ENCODE data around the gene ARHGAP21. TPM values are rescaled to one million over a fixed set of nuclear protein-coding genes. Genes with fewer than 3 reads are reported as not detected.

The ARHGAP21 gene
- polyA plus RNA-seq, 1 donor (not counting 4 experiments of a cell fraction or from before 2014, with no cell fraction given), result 78.5 TPM

DNA sequence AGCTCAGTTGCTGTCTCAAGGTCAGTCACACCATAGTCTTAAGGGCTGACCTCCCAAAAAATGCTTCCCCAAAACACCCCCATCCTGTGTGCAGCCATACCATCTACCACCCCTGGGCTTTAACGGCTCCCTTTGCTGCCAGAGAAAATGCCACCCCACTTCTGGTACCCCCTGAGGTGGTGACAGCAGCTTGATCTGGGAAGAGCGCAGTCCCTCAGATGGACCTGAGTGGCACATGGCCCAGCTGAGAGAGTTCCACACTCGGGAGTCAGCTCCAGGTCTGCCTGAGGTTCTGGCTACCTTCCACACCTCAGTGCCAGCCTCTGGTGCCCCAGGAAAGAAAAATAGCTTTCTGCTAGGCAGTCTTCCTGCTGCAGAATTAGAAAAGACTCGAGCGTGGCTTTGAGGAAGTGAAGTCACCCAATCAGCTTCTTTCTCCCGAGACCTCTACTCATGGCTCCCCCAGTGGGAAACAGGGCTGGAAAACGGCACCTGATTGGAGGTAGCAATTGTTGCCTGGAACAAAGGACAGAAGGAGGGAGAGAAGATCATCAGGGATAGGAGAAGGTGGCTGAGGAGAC, 151.7 kb downstream of the ARHGAP21 start:
- H3K27me3 ChIP-seq (ENCODE audit: control insufficient read depth, extremely low read depth, insufficient read depth, low read length), result peaks cover 3% of the 10 kb centered on the region
- no peak overlapping the region for H3K4me3 ChIP-seq (ENCODE audit: control insufficient read depth in 2 of 3, extremely low read depth in 1 of 3, insufficient read depth in 2 of 3, low read depth in 1 of 3, low read length in 3 of 3)
- dilution Hi-C loops (cut with MboI; ENCODE audit: extremely low pct_ligation_motif_present, low sequenced_read_pairs), result no loop called here

DNA sequence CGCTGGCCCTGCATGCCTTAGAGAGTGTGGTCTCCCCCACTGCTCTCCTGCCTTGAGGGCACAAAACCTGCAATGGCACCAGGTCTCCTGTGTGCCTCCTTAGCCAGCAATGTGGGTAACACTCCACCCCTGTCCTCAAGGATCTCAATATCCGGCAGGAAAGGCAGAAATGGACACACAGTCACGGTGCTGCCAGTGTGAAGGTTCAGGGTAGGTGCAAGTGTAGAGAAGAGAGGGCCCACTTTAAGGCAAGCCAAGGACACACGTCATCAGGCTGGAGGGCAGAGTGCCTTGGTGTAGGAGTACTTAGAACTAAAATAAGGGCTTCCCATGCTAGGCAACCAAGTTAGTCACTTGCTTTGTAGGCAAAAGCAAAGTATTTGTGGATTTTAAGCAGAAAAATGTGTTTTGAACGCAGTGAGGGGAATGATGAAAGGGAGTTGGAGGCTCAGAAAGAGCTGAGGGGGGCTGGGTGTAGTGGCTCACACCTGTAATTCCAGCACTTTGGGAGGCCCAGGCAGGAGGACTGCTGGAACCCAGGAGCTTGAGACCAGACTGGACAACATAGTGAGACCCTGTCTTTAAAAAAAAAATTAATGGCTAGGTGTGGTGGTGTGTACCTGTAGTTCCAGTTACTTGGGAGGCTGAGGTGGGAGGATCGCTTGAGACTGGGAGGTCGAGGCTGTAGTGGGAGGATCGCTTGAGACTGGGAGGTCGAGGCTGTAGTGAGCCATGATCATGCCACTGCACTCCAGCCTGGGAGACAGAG, 152.8 kb downstream of the ARHGAP21 start:
- Histone ChIP-seq H3K27me3 (ENCODE audit: control insufficient read depth, extremely low read depth, insufficient read depth, low read length) (peaks cover 3% of the 10 kb centered on the region), H3K27ac (ENCODE audit: control insufficient read depth, insufficient read depth, low read length) (no peak overlapping the region), H3K9ac (ENCODE audit: control insufficient read depth, extremely low read depth, insufficient read depth, low read length) (no peak overlapping the region), H3K79me2 (ENCODE audit: control insufficient read depth, insufficient read depth, low read length) (no peaks in the 10 kb centered on the region), H3K4me3 (ENCODE audit: control insufficient read depth in 2 of 3, extremely low read depth in 1 of 3, insufficient read depth in 2 of 3, low read depth in 1 of 3, low read length in 3 of 3) (no peak overlapping the region), H2AFZ (ENCODE audit: control insufficient read depth, low read length) (no peak overlapping the region), H3K4me2 (ENCODE audit: control insufficient read depth, extremely low read depth, insufficient read depth, low read depth, low read length) (no peak overlapping the region), H3K4me1 (ENCODE audit: control insufficient read depth, extremely low read depth, insufficient read depth, low read length) (no peaks in the 10 kb centered on the region), H4K20me1 (ENCODE audit: control insufficient read depth, extremely low read depth, insufficient read depth, low read length) (no peaks in the 10 kb centered on the region), H3K9me1 (ENCODE audit: control insufficient read depth, extremely low read depth, insufficient read depth, low read length) (no peaks in the 10 kb centered on the region), H3K36me3 (ENCODE audit: control insufficient read depth in 2 of 2, extremely low read depth in 1 of 2, insufficient read depth in 2 of 2, low read length in 2 of 2) (no peaks in the 10 kb centered on the region), H3K9me3 (ENCODE audit: control insufficient read depth, low read depth, low read length) (no peaks in the 10 kb centered on the region)
- TF ChIP-seq, protein P1, sequence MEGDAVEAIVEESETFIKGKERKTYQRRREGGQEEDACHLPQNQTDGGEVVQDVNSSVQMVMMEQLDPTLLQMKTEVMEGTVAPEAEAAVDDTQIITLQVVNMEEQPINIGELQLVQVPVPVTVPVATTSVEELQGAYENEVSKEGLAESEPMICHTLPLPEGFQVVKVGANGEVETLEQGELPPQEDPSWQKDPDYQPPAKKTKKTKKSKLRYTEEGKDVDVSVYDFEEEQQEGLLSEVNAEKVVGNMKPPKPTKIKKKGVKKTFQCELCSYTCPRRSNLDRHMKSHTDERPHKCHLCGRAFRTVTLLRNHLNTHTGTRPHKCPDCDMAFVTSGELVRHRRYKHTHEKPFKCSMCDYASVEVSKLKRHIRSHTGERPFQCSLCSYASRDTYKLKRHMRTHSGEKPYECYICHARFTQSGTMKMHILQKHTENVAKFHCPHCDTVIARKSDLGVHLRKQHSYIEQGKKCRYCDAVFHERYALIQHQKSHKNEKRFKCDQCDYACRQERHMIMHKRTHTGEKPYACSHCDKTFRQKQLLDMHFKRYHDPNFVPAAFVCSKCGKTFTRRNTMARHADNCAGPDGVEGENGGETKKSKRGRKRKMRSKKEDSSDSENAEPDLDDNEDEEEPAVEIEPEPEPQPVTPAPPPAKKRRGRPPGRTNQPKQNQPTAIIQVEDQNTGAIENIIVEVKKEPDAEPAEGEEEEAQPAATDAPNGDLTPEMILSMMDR (optimal IDR thresholded peaks at IDR 0.05 in 1 of 3, IDR thresholded peaks at IDR 0.05 in 1 of 3, conservative IDR thresholded peaks at IDR 0.05 in 1 of 3; ENCODE audit: extremely low read depth in 1 of 3, insufficient read depth in 2 of 3, low read length in 3 of 3), result no peak
- TF ChIP-seq EZH2 (IDR thresholded peaks at IDR 0.05; ENCODE audit: low read length), result no peak
- FAIRE-seq (no peak), DNase-seq (ENCODE audit: low read depth, low spot score) (no peak)
- dilution Hi-C loops (cut with MboI; ENCODE audit: extremely low pct_ligation_motif_present, low sequenced_read_pairs), result no loop called here

More for the DNA sequence above, 151.7 kb downstream of the ARHGAP21 start:
- Histone ChIP-seq H3K9me1 (ENCODE audit: control insufficient read depth, extremely low read depth, insufficient read depth, low read length) (no peaks in the 10 kb centered on the region), H3K4me2 (ENCODE audit: control insufficient read depth, extremely low read depth, insufficient read depth, low read depth, low read length) (no peak overlapping the region), H3K9me3 (ENCODE audit: control insufficient read depth, low read depth, low read length) (no peaks in the 10 kb centered on the region), H3K36me3 (ENCODE audit: control insufficient read depth in 2 of 2, extremely low read depth in 1 of 2, insufficient read depth in 2 of 2, low read length in 2 of 2) (no peaks in the 10 kb centered on the region), H3K9ac (ENCODE audit: control insufficient read depth, extremely low read depth, insufficient read depth, low read length) (no peak overlapping the region), H3K79me2 (ENCODE audit: control insufficient read depth, insufficient read depth, low read length) (no peaks in the 10 kb centered on the region), H2AFZ (ENCODE audit: control insufficient read depth, low read length) (no peak overlapping the region), H3K27ac (ENCODE audit: control insufficient read depth, insufficient read depth, low read length) (no peak overlapping the region), H4K20me1 (ENCODE audit: control insufficient read depth, extremely low read depth, insufficient read depth, low read length) (no peaks in the 10 kb centered on the region), H3K4me1 (ENCODE audit: control insufficient read depth, extremely low read depth, insufficient read depth, low read length) (no peaks in the 10 kb centered on the region)
- FAIRE-seq (no peak), DNase-seq (ENCODE audit: low read depth, low spot score) (no peak)
- TF ChIP-seq, protein P1 (optimal IDR thresholded peaks at IDR 0.05 in 1 of 3, IDR thresholded peaks at IDR 0.05 in 1 of 3, conservative IDR thresholded peaks at IDR 0.05 in 1 of 3; ENCODE audit: extremely low read depth in 1 of 3, insufficient read depth in 2 of 3, low read length in 3 of 3), result no peak
- TF ChIP-seq EZH2 (IDR thresholded peaks at IDR 0.05; ENCODE audit: low read length), result no peak
